ENCODE results near the gene RASA3. TPM values are rescaled to one million over a fixed set of nuclear protein-coding genes. Genes with fewer than 3 reads are reported as not detected.

Gene RASA3
- total RNA-seq, 4 donors from 2014 or later, result 4.4 to 15.6 (median 8.5) TPM

- Histone ChIP-seq H3K36me3 (no peaks in the 10 kb centered on the region), H3K4me3 (no peak overlapping the region), H3K9me3 (no peaks in the 10 kb centered on the region), H3K27me3 (no peaks in the 10 kb centered on the region), H3K27ac (peak overlapping the region; percentile 35 to 49 (median 46)), H3K4me1 (peaks cover 10 to 18% (median 14%) of the 10 kb centered on the region in 4 donors)
- DNase-seq, result peak; percentile 63
- 69 to 70% methylated on average over 16 to 36 of the region's 38 CpGs for WGBS, 2 donors (ENCODE audit: low coverage in 1 of 2)
- in situ Hi-C loops (cut with MboI; ENCODE audit: low pct_ligation_motif_present in 1 of 4, low pct_unique_long_range_greater_than_20kb in 1 of 4, low sequenced_read_pairs in 3 of 4) (no loop called here), intact Hi-C loops (cut with DNase I; ENCODE audit: low total_unique reads) (no loop called here)
- TF ChIP-seq EP300 (IDR thresholded peaks at IDR 0.05; ENCODE audit: low read depth), result no peak
- TF ChIP-seq POLR2AphosphoS5 (IDR thresholded peaks at IDR 0.05), result no peak
- TF ChIP-seq, protein P1, sequence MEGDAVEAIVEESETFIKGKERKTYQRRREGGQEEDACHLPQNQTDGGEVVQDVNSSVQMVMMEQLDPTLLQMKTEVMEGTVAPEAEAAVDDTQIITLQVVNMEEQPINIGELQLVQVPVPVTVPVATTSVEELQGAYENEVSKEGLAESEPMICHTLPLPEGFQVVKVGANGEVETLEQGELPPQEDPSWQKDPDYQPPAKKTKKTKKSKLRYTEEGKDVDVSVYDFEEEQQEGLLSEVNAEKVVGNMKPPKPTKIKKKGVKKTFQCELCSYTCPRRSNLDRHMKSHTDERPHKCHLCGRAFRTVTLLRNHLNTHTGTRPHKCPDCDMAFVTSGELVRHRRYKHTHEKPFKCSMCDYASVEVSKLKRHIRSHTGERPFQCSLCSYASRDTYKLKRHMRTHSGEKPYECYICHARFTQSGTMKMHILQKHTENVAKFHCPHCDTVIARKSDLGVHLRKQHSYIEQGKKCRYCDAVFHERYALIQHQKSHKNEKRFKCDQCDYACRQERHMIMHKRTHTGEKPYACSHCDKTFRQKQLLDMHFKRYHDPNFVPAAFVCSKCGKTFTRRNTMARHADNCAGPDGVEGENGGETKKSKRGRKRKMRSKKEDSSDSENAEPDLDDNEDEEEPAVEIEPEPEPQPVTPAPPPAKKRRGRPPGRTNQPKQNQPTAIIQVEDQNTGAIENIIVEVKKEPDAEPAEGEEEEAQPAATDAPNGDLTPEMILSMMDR (IDR thresholded peaks at IDR 0.05), result no peak
- no peak for TF ChIP-seq POLR2A (IDR thresholded peaks at IDR 0.05)
Measured at GRCh38 chr13:114078461-114079451, 53.7 kb downstream of the RASA3 start.

DNA sequence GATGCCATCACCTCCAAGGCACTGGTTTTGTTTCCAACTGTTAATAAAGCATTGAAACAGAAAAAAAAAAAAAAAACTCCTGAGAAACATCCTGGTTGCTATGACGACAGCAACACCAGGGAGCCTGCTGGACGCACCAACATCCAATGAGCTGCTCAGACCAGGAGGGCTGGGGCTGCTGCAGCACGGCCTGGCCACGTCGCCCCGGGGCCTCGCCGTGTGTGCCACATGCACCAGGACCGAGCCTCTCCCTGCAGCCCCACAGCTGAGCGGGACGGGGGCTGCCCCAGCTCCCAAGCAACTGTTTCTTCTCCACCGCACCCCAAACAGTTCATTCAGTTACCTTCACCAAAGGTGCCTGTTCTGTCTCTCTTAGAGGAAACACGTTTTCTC lies 54.5 kb downstream of the RASA3 start:
- Histone ChIP-seq H3K9me3 (no peaks in the 10 kb centered on the region), H3K36me3 (no peaks in the 10 kb centered on the region), H3K27me3 (no peaks in the 10 kb centered on the region), H3K4me3 (no peak overlapping the region), H3K27ac (peak overlapping the region; percentile 35 to 49 (median 46)), H3K4me1 (peaks cover 10 to 18% (median 14%) of the 10 kb centered on the region in 4 donors)
- 64 to 87% methylated on average over 7 to 13 of the region's 13 CpGs for WGBS, 2 donors (ENCODE audit: low coverage in 1 of 2)
- TF ChIP-seq POLR2A (IDR thresholded peaks at IDR 0.05) (no peak), EP300 (IDR thresholded peaks at IDR 0.05; ENCODE audit: low read depth) (no peak), POLR2AphosphoS5 (IDR thresholded peaks at IDR 0.05) (no peak)
- TF ChIP-seq, protein P1 (IDR thresholded peaks at IDR 0.05), result no peak
- in situ Hi-C loops (cut with MboI; ENCODE audit: low pct_ligation_motif_present in 1 of 4, low pct_unique_long_range_greater_than_20kb in 1 of 4, low sequenced_read_pairs in 3 of 4), result no loop called here
- no peak for DNase-seq
- intact Hi-C loops (cut with DNase I; ENCODE audit: low total_unique reads), result no loop called here

GRCh38 chr13:114077099-114077932 lies 55.1 kb downstream of the RASA3 start:
- WGBS, 2 donors (ENCODE audit: low coverage in 1 of 2), result 82 to 90% methylated on average over 20 to 34 of the region's 34 CpGs
- Histone ChIP-seq H3K27me3 (no peaks in the 10 kb centered on the region), H3K27ac (no peak overlapping the region), H3K4me1 (peaks cover 10 to 18% (median 14%) of the 10 kb centered on the region in 4 donors), H3K4me3 (no peak overlapping the region), H3K9me3 (no peaks in the 10 kb centered on the region), H3K36me3 (no peaks in the 10 kb centered on the region)
- DNase-seq, result no peak
- in situ Hi-C loops (cut with MboI; ENCODE audit: low pct_ligation_motif_present in 1 of 4, low pct_unique_long_range_greater_than_20kb in 1 of 4, low sequenced_read_pairs in 3 of 4) (no loop called here), intact Hi-C loops (cut with DNase I; ENCODE audit: low total_unique reads) (no loop called here)
- TF ChIP-seq POLR2A (IDR thresholded peaks at IDR 0.05) (no peak), POLR2AphosphoS5 (IDR thresholded peaks at IDR 0.05) (no peak), EP300 (IDR thresholded peaks at IDR 0.05; ENCODE audit: low read depth) (no peak)
- TF ChIP-seq, protein P1 (IDR thresholded peaks at IDR 0.05), result no peak

Data from transverse colon (tissue), 4 donors.